HG03045 (cell line): Measurements from ENCODE around the gene SMAD5.

Experiments
- ATAC-seq: cut with Tn5 transposase; IDR thresholded peaks from one replicate; pipeline ENCODE4 v1.9.1; 2021; ENCODE audit warnings: mild to moderate bottlenecking, moderate library complexity; ENCODE audit not compliant: unreplicated experiment

The SMAD5 gene

GRCh38 chr5:136213919-136214493 is 81.4 kb downstream of the SMAD5 start:
- no peak for ATAC-seq

GRCh38 chr5:136215812-136216211 is 83.2 kb downstream of the SMAD5 start:
- ATAC-seq = no peak

GRCh38 chr5:136216230-136216629 is 83.6 kb downstream of the SMAD5 start:
- no peak for ATAC-seq

GRCh38 chr5:136221340-136221739 is 88.7 kb downstream of the SMAD5 start:
- no peak for ATAC-seq

GRCh38 chr5:136222580-136223235 is 90.1 kb downstream of the SMAD5 start:
- ATAC-seq = no peak

- no peak for ATAC-seq
Measured at GRCh38 chr5:136225796-136226195, 93.2 kb downstream of the SMAD5 start.

- ATAC-seq = no peak
Measured at GRCh38 chr5:136226401-136226800, 93.8 kb downstream of the SMAD5 start.

GRCh38 chr5:136228136-136228757 is 95.6 kb downstream of the SMAD5 start:
- no peak for ATAC-seq

- no peak for ATAC-seq
Measured at GRCh38 chr5:136230176-136230575, 97.5 kb downstream of the SMAD5 start.

GRCh38 chr5:136232316-136232715 is 99.7 kb downstream of the SMAD5 start:
- ATAC-seq = peak; percentile 62
